ENCODE results near the gene PANX1. TPM values are rescaled to one million over a fixed set of nuclear protein-coding genes. Genes with fewer than 3 reads are reported as not detected.

Gene PANX1
- total RNA-seq, 1 donor from 2014 or later: 60.3 TPM

- FAIRE-seq (no peak), DNase-seq (ENCODE audit: low read depth) (peak; percentile 59)
- Histone ChIP-seq H3K27me3 (ENCODE audit: control insufficient read depth, insufficient read depth, low read length) (no peaks in the 10 kb centered on the region), H3K36me3 (ENCODE audit: control insufficient read depth, insufficient read depth, low read length) (no peaks in the 10 kb centered on the region), H3K4me3 (ENCODE audit: low read depth, low read length) (no peak overlapping the region)
- TF ChIP-seq CTCF (IDR thresholded peaks at IDR 0.05; ENCODE audit: insufficient read depth, low read length, severe bottlenecking): no peak
Measured at GRCh38 chr11:94120946-94121345, 7.7 kb upstream of the PANX1 start.

- Histone ChIP-seq H3K4me3 (ENCODE audit: low read depth, low read length) (no peak overlapping the region), H3K27me3 (ENCODE audit: control insufficient read depth, insufficient read depth, low read length) (no peaks in the 10 kb centered on the region), H3K36me3 (ENCODE audit: control insufficient read depth, insufficient read depth, low read length) (no peaks in the 10 kb centered on the region)
- FAIRE-seq (no peak), DNase-seq (ENCODE audit: low read depth) (no peak)
- no peak for TF ChIP-seq CTCF (IDR thresholded peaks at IDR 0.05; ENCODE audit: insufficient read depth, low read length, severe bottlenecking)
Measured at GRCh38 chr11:94125407-94126115, 3.1 kb upstream of the PANX1 start.

DNA sequence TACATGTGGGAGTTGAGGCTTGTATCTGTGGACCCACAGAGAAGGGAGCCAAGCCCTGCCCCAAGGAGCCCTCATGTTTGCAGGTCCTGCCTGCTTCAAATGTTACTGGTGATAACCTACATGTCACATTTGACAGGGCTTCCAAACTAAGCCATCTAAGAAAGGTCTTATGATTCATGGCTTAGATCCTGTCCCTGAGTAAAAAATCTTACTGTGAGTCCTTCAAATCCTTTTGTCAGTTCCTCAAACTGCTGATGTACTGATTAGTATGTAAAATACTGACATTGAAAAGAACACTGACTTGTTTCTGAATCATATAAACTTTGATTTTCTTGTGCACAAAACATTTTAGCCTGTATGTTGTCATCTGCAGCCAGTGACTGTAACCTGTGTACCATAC lies 1.0 kb upstream of the PANX1 start:
- H3K4me3 ChIP-seq (ENCODE audit: low read depth, low read length): peak overlapping the region; percentile 69
- FAIRE-seq (no peak), DNase-seq (ENCODE audit: low read depth) (no peak)
- TF ChIP-seq CTCF (IDR thresholded peaks at IDR 0.05; ENCODE audit: insufficient read depth, low read length, severe bottlenecking): no peak
- no peaks in the 10 kb centered on the region for H3K27me3 ChIP-seq (ENCODE audit: control insufficient read depth, insufficient read depth, low read length)
- no peaks in the 10 kb centered on the region for H3K36me3 ChIP-seq (ENCODE audit: control insufficient read depth, insufficient read depth, low read length)

DNA sequence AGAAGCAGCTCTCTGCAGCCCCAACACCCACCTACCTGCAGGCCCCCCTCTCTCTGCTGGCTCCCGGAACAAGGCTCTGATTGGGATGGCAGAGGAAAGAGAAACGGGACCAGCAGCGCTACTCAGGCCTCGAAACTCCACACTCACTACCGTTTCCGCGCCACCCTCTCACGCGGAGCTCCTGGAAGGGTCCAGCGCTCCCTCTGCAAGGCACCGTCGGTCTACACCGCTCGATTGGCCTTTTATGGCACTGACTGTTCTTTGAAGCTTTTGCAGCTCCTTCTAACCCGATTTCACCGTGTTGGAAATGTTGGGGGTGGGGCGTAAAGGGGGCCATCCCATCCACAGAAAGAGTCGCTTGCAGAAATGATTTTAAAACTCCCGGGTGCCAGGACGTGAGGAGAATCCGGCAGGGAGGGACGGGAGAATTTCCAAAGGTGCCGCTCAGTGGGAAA lies 323 bp upstream of the PANX1 start:
- Histone ChIP-seq H3K27me3 (ENCODE audit: control insufficient read depth, insufficient read depth, low read length) (no peaks in the 10 kb centered on the region), H3K4me3 (ENCODE audit: low read depth, low read length) (peak overlapping the region; percentile 69), H3K36me3 (ENCODE audit: control insufficient read depth, insufficient read depth, low read length) (no peaks in the 10 kb centered on the region)
- TF ChIP-seq CTCF (IDR thresholded peaks at IDR 0.05; ENCODE audit: insufficient read depth, low read length, severe bottlenecking): no peak
- DNase-seq (ENCODE audit: low read depth): no peak
- no peak for FAIRE-seq

GRCh38 chr11:94129512-94130297 lies 1.1 kb downstream of the PANX1 start:
- Histone ChIP-seq H3K27me3 (ENCODE audit: control insufficient read depth, insufficient read depth, low read length) (no peaks in the 10 kb centered on the region), H3K4me3 (ENCODE audit: low read depth, low read length) (peak overlapping the region; percentile 69), H3K36me3 (ENCODE audit: control insufficient read depth, insufficient read depth, low read length) (no peaks in the 10 kb centered on the region)
- FAIRE-seq (no peak), DNase-seq (ENCODE audit: low read depth) (peak; percentile 71)
- no peak for TF ChIP-seq CTCF (IDR thresholded peaks at IDR 0.05; ENCODE audit: insufficient read depth, low read length, severe bottlenecking)
